Putamen (tissue), 1 donor: ENCODE data around the gene OR10J5.
"Not testable (repeated sequence)": the region's sequence is repeated elsewhere in the genome, so short reads cannot be mapped to it uniquely, and the experiment has no call there.

Source experiments
- DNase-seq: peaks from one replicate; pipeline ENCODE4 v3.0.0-alpha.2; 2016; ENCODE audit warnings: low spot score

Gene OR10J5, protein sequence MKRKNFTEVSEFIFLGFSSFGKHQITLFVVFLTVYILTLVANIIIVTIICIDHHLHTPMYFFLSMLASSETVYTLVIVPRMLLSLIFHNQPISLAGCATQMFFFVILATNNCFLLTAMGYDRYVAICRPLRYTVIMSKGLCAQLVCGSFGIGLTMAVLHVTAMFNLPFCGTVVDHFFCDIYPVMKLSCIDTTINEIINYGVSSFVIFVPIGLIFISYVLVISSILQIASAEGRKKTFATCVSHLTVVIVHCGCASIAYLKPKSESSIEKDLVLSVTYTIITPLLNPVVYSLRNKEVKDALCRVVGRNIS

DNA sequence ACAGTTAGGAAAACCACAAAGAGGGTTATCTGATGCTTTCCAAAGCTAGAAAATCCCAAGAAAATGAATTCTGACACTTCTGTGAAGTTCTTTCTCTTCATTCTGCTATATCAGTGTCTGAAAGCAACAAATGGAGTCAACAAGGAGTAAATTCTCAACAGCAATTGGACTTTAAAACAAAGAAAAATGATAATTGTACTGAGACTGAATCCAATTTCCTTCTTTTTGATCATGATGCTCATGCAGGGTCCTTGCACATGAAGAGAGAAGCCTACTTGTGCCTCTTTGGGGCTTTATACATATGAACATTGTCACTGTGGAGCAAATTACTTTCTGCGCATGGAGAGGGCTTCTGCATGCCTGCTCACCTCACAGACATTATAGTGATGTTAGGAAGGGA is at the start of gene OR10J5:
Gene OR10J5 (minus strand): TSS at position 101 of the 400 bp plus-strand sequence. CDS start 0 bp downstream, at position 101.
- DNase-seq = no peak

DNA sequence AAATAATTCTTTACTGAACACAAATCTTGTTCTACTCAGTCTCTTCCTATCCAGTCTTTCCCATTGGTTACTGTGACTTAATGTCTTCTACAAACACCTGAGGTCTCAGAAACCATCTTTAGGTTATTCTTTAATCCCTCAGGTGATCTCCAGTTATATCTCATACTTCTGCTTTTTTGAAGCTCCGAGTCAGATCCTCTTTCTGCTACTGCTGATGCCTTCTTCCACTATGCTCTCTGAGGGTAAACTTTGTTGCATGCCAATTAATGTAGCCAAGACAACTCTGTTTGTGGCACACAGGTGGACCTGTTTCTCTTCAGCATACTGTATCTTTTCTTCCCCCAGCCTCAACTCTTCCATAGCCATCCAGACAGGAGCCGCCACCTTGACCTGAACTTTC is 48.7 kb upstream of the OR10J5 start:
- no peak for DNase-seq

DNA sequence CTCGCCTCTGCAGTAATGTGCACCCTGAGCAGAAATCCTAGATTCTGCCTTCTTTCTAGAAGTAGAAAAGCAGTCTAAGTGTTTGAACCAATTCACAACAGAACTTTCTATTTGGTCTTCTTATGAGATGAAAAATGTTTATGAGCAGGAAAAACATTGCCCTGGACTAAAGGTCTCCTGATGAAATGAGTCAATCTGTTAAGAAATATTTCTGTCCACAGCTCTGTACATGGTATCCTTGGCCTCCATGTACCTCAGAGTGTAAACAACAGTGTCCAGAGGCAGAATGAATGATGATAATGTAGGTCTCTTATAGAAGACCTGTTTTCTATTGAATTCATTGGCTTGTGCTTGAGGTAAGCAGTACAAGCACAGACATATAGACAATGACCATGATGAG is 45.6 kb upstream of the OR10J5 start:
- no peak for DNase-seq

DNA sequence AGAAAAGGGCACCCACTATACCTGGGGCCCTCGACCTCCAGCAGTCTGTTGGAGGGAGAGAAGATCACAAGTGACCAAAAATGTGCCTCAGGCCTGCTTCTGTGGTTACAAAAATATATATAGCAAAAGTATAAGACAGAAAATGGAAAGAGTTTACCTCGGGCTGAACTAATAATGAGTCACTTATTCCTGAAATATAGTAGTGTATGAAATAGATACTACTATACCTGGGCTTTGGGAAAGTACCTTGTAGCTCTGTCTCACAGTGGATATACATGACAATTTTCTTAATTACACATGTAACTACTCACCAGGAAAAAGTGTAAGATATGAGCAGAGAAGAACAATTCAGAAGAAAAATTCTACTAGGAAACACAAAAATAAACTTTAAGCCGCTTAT is 44.5 kb upstream of the OR10J5 start:
- DNase-seq = no peak

DNA sequence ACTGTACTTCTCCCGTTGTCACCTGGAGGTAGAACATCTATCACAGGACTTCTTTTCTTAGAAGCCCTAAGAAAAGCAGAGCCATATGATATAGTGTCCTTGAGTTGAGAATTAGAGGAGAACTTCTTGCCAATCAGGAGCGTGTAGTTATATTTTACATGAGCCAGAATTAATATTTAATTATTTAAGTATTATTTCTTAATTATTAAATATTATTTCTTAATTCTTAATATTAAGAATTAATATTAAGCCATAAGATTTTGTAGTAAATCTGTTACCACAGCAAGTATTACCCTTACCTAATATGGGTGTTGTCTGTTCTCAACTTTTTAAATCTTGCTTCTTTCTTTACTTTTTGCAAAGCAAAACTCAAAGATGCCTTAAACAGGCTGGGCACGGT is 41.6 kb upstream of the OR10J5 start:
- DNase-seq = no peak

DNA sequence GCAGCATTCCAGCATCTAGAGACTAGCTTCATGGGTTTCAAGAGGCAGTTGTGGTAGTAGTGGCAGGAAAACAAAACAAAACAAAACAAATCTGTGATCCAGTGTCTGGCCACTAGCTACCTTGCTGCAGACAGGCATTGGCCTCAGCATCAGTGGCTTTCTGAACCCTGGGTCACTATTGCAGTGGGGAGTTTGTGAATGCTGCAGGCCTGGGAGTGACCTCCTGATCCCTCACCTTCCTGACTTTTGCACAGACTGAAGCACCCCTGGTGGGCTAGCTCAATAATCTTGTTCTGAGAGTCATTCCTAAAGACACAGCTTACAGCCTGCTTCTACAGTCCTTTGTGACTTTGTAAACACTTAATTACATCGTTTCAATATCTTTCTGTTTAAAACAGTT is 26.9 kb upstream of the OR10J5 start:
- DNase-seq = no peak

DNA sequence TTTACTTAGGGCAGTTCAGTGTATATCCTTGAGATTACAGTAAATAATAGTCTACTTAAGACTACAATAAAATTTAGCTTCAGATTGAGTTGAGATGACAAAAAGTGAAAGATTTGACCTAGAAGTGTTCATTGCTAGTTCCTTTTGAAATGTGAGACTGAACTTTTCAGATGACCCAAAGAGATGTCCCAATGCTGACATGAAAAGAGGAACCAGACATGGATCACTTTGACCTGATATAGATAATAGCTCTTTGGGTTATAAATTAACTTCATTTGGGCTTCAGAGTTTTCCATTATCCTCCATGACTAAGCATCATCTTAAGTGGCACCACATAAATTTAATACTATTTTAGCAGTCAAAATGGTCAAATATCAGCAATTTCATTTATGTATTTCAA is 25.7 kb upstream of the OR10J5 start:
- DNase-seq = no peak

DNA sequence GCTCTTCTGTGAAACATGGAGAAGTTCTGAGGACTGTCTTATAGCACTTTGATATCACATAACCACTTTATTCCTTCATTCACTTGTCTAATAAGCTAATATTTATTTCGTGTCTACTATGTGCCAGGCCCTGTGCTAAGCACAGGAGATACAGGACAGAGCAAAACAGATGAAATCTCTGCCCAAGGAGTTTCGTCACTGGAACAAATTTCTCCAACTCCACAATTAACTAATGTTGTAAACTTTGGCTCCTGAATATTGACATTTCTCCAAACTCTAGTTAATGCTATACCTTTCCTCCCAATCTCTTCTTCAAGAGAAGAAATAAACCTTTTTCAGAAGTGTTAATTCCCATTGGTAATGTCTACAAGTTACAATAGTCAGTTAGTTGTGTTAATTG is 24.8 kb upstream of the OR10J5 start:
- DNase-seq = no peak

DNA sequence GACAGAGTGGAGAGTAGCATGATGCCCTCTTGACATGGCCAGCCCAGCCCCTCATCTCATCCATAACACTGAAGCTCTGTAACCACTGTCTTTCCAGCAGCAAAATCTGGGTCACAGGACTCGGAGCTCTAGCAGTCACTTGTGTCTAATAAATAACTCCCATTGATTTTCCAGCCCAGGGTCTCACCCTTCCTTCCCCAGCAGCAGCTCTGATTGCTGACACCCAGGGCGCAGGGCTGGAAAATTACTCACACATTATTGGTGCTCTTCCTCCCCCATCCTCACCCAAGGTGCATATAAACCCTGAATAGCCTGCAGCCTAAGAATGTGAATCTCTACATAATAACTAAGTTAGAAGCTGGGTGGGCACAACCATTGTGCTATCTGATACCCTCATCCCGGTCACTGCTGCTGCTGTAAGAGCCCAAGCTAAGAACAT is 21.1 kb upstream of the OR10J5 start:
- no peak for DNase-seq

DNA sequence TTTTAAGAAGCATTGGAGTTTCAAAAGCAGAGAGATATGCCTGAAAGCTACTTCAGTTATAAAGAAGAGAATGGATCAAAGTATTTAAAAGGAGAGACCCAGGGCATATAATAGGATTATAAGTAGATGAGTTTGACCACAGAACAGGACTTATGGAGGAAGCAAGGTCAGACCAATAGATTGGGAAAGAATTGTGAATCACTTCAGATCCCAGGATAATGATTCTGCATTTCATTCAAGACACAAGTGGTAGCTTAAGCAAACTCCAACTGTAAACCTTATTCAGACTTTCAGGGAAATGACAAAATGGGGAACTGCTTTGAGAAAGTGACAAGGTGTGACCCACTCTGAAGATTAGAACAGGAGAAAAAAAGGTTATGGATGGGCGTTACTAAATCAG is 18.9 kb upstream of the OR10J5 start:
- no peak for DNase-seq

DNA sequence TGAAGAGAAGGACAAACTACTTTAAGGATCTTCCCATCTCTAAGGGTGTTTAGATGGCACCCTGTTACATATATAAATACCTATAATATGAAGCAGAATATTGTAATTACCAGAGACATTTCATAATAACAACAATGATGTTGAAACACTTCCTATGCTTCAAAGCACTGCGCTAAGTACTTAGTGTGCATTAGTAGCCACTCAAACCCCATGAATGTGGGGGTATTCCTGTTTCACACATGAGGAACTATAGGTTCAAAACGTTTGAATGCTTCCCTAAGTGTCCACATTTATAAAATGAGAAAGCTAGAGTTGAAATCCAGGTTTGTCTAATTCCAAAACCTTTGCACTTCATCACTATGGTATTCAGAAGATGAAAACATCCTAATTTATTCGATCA is 18.5 kb upstream of the OR10J5 start:
- no peak for DNase-seq

DNA sequence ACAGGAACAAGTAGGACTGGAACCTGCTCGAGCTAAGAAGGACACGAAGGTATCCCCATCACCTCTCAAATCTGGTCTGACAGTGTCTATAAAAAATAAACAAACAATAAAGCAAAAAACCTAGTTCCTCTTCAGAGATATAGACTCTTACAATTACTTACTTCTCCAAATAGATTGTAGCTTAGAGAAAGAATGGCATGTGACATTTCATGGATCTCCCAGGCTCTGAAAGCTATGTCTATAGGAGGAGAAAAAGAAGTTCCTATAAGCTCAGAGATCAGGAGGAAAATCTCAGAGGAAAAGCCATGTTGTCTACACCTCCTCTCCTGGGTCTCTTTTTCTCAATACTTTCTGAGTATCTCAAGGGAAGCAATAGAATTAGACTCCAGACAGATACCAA is 12.3 kb upstream of the OR10J5 start:
- DNase-seq = no peak

DNA sequence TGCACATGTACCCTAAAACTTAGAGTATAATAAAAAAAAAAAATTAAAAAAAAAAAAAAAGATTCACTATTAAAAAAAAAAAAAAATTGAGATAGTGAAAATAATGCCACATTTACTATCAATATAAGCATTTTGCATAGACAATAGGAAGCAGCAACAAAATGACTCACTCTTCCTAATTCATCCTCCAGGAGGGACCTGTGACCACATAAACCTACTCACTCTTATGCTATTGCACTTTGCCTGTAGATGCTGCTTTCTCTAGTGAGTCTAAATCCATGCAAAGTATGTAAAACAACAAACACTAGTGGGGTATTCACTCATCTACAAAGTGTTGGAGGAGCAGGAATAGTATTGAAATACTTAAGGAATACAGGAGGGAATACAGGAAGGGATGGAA is 2.9 kb downstream of the OR10J5 start:
- DNase-seq = no peak

DNA sequence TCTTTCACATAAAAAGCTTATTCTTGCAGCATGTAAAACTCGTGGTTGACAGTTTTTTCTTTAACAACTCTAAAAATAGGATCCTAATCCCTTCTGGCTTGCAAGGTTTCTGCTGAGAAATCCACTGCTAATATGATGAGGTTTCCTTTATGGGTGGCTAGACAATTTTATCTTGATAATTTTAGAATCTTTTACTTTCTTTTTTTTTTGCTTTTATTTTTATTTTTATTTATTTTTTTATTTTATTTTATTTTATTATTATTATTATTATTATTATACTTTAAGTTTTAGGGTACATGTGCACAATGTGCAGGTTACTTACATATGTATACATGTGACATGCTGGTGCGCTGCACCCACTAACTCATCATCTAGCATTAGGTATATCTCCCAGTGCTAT is 11.0 kb downstream of the OR10J5 start:
- not testable (repeated sequence) for DNase-seq

DNA sequence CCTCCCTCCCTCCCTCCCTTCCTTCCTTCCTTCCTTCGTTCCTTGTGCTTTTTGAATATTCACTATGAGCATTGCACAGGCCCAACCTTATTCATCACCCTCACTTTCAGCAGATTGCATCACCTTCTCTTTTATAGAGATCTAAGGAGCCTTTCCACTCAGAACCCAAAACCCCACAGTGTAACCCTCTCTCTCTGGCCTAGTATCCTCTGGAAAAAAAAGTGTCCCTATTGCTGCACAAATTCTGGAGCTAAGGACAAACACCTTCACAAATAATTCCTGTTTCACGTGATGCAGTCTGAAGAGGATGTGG is 25.6 kb downstream of the OR10J5 start:
- no peak for DNase-seq

DNA sequence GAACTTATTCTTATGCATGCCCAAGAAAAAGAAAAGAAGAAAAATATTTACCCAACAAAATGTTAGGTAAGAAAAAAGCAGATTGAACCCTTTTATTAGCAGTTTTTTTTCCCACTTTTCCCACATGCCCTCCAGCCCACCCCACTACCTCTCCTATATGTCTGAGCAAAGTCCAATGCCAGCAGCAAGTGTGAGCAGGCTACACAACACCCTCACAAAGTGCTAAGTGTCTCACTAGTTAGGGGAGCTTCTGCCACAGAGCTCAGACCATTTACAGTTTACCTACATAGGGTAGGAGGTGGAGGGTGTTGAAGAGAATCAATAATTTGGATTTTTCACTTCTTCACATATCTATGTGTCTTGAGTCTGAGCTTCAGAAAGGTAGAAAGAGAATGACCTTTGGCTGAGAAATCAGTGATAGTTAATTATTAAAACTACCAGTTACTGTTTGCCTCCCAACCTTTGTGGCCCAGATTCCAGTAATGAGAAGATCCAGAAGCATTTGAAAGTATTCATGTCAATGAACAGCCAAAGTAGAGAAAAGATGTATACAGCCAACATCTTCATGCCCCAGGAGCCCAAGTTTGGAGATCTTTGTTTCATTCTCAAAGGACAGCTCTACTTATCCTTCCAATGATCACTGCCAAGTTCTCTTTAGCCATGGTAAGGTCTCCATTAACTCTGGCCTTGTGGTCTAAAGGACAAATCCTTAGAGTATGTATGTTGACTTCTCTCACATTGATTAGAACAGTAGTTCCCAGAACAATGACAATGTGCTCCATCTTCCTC is 26.2 kb downstream of the OR10J5 start:
- DNase-seq = no peak

DNA sequence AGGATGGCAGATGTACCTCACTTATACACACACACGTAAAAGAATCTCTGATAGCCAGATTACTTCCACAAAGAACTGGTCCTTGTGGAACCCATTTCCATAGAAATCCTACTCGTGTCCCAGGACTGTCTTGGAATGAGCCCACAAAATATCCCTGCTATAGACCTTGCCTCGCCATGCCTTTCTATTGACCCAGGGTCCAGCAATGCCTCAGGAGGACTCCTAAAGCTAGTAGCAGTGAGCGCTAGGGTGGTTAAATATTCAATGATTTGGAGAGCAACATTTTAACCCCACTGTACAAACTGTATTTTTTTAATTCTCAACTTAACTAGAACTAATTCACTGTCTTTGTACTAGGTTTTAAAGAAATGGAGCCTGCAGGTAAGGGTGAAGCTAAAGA is 26.9 kb downstream of the OR10J5 start:
- DNase-seq = no peak

DNA sequence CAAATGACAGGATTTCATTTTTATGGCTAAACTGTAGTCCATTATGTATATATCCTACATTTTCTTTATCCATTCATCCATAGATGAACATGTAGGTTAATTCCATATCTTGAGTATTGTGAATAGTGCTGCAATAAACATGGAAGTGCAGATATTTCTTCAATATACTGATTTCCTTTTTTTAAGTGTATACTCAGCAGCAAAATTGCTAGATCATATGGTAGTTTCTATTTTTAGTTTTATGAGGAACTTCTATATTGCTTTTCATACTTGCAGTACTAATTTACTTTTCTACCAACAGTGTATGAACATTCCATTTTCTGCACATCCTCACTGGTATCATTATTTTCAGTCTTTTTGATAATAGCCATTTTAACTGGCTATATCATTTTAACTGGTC is 30.1 kb downstream of the OR10J5 start:
- no peak for DNase-seq

DNA sequence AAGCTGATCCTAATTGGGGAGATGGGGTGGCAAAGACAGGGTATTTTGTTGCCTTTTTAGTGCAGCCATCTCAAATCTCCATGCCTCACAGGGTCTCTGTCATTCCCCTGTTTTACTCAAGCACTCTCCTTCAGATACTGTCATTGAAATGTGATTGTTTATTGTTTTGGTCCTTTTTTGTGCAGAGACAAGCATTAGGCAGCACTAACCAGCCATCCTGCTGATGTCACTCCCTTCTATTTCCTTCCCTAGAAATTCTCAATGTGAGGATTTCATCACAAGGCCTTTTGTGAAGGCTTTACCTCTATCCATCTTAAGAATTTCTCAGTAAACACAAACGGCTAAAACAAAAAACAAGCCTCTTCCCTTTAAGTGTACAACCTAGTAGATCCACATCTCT is 34.7 kb downstream of the OR10J5 start:
- DNase-seq = no peak

DNA sequence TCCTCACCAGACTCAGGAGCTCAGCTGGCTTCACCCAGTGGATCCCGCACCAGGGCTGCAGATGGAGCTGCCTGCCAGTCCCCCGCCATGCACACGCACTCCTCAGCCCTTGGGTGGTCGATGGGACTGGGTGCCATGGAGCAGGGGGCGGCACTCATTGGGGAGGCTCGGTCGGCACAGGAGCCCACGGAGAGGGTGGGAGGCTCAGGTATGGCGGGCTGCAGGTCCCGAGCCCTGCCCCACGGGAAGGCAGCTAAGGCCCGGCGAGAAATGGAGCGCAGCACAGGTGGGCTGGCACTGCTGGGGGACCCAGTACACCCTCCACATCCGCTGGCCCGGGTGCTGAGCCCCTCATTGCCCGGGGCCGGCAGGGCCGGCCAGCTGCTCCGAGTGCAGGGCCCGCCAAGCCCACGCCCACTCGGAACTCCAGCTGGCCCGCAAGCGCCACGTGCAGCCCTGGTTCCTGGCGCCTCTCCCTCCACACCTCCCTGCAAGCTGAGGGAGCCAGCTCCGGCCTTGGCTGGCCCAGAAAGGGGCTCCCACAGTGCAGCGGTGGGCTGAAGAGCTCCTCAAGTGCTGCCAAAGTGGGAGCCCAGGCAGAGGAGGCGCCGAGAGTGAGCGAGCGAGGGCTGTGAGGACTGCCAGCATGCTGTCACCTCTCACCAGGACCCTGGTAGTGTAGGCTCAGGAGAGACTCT is 41.1 kb downstream of the OR10J5 start:
- not testable (repeated sequence) for DNase-seq

DNA sequence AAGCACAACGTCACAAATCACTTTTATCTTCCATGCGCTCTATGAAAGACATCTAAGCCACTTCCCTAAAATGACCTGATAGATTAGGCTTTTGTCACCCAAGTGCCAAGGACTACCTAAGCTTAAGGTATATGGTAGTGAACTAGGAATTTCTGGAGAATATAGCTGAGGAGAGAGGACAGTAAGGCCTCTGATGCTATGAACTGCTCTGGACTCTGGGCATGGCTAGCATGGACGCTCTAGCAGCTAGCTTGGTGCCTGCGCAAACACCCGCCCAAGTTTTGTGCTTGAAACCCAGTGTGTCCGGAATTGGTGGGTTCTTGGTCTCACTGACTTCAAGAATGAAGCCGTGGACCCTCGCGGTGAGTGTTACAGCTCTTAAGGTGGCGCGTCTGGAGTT is 42.5 kb downstream of the OR10J5 start:
- no peak for DNase-seq

DNA sequence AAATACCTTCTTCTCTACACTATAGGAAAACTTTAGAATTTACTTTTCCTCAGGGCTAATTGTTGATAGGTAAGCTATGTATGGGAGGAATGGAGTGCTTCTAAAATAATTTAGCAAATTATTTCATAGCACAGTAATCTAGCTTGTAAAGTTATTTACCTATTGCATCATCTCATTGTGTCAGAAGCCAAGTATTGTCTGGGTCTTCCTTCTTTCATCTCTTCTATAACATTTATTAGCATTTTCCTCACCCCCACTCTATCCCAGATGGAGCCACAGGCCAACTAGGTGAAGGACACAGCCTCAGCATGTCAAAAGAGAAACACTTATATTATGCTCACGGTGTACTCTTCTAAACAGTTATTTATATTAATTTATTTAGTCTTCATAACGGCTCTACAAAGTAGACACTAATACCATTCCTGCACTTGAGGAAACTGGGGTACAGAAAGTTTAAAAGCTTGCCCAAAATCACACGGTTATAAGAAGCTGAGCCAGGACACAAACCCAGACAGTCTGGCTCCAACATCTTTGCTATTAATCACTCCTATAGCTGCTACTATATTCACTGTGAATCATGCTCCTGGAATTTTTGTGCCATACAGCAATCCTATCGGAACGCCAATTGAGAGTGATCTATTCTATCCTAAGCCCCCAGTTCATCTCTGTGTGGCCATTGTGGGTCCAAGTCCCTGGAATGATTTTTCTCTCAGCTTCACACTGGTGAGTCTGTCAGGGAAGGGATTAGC is 43.1 kb downstream of the OR10J5 start:
- no peak for DNase-seq
